Measurements from ENCODE around the gene DIO2.

Gene DIO2

GRCh38 chr14:80167793-80168448, 43.4 kb downstream of the DIO2 start:
- DNase-seq: no peak

DNA sequence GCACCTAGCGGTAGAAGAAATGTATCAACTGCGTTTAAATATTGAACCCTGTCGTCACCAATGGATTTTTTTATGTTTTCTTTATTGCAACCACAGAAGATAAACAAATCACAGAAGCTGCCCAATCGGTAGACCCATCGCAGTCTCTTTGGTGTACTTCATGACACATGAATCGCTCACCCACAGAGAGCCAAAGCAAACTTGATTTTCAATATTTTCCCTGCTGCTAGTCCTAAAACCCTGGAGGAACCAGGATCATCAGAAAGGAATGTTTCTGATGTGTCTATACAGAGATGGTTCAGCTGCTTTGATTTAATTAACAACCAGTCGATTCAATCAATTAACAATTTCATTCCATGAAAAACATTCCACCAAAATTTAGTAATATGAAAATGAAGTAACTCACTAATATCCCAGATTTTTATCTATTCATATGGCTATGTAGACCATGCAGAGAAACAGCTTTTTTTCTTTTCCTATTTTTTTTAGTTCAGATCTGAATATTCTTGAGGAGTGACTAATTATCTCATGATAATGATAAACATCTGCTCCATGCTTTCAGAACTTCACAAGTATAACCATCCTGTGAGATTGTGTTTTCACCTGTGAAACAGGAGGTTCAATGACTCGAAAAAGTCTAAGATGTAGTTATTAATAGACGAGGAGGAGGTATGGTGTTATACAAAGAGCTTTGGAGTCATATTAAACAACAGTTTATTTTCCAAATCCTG, 46.1 kb downstream of the DIO2 start:
- DNase-seq: no peak

- no peak for DNase-seq
Observed at GRCh38 chr14:80152763-80153162, 58.5 kb downstream of the DIO2 start.

DNA sequence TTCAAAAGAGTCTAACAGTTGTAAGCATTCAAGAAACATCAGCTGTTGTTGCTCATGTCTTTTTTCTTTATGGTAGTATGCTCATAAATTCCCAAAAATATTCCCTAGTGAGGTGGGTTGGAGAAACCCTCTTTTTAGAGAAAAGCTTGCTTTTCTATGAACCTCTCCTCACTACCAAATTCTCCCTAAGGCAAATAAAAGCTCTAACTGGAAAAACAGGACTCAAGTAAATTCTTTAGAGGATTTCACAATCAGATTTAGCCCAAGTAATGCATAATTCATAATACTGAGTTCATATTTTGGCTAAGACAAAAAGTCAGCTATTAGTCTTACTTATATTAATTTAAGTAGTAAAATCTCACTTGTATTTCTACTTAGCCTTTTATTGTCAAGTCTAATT, 59.1 kb downstream of the DIO2 start:
- no peak for DNase-seq

GRCh38 chr14:80150301-80150700, 61.0 kb downstream of the DIO2 start:
- DNase-seq: no peak

All from NCI-H82 (cell line).